K562 (cell line): ENCODE data around the gene TLNRD1. TPM values are rescaled to one million over a fixed set of nuclear protein-coding genes. Genes with fewer than 3 reads are reported as not detected.

Experiments used
- ATF1 ChIP-seq, 2 experiments: fragments of 450-650 bp in 1 of 2; IDR thresholded peaks; 2 replicates each; pipeline ENCODE4 v1.6.1; 2016; ENCODE audit warnings: missing compliant biosample characterization in 1 of 2, missing genetic modification characterization in 1 of 2
- JUN ChIP-seq, 2 experiments: sonication (generic) in 1 of 2; formaldehyde crosslinking in 1 of 2; IDR thresholded peaks; 2 replicates each; pipeline versions ENCODE4 v1.6.1 to v1.8.0; 2012 to 2022; ENCODE audit warnings: borderline replicate concordance in 2 of 2, mild to moderate bottlenecking in 2 of 2, improper control_type of control experiment in 1 of 2, low read depth in 1 of 2, low read length in 1 of 2, missing genetic modification reagents in 1 of 2
- SMAD1 ChIP-seq: fragments of 150-350 bp; IDR thresholded peaks from 2 replicates; pipeline ENCODE4 v1.6.1; 2014; ENCODE audit warnings: low read length, low read depth; ENCODE audit not compliant: partially characterized antibody
- ZBTB26 ChIP-seq: fragments of 450-650 bp; formaldehyde crosslinking; IDR thresholded peaks from 2 replicates; pipeline ENCODE4 v1.4.0; 2022; ENCODE audit warnings: missing genetic modification characterization
- ZNF589 ChIP-seq: fragments of 200-800 bp; sonication (Bioruptor generic); IDR thresholded peaks from 2 replicates; pipeline ENCODE4 v1.6.1; 2016; ENCODE audit warnings: low read depth, missing genetic modification characterization, missing compliant biosample characterization
- ZNF764 ChIP-seq: fragments of 250-450 bp; sonication (Bioruptor Pico); IDR thresholded peaks from 2 replicates; pipeline ENCODE4 v1.4.0; 2020; ENCODE audit warnings: low read depth, mild to moderate bottlenecking, moderate library complexity
- polyA plus RNA-seq, 8 experiments: library from polyadenylated mRNA; depleted of rRNA in 4 of 8; stranded (reverse) in 5 of 8; unstranded in 3 of 8; fragments of >200 nt; fragmentation: Nextera tagmentation in 2 of 8; fragmentation: Illumina TruSeq in 1 of 8; extraction: Ambion mirVana in 2 of 8; extraction: Trizol in 1 of 8; gene quantifications; 2 replicates each; pipeline versions ENCODE4 v1.2.1 to v1.2.3, GENCODE V29; 2011 to 2014; ENCODE audit warnings: inconsistent platforms in 1 of 8, missing spikeins in 1 of 8
- total RNA-seq, 7 experiments: library from RNA; depleted of rRNA in 6 of 7; stranded (reverse); fragments of >200 nt in 6 of 7; fragmentation: Illumina TruSeq in 2 of 7; extraction: Trizol in 2 of 7; gene quantifications; 2 replicates each; pipeline versions ENCODE4 v1.2.1 to v1.2.3, GENCODE V29; 2011 to 2021; ENCODE audit warnings: low replicate concordance in 1 of 7
- TF ChIP-seq, protein P1 (sequence below): fragments of 450-650 bp; IDR thresholded peaks from 2 replicates; pipeline ENCODE4 v1.6.1; 2016; ENCODE audit warnings: mild to moderate bottlenecking, moderate library complexity
- TF ChIP-seq, protein P2 (sequence below), 2 experiments: fragments of 450-650 bp in 1 of 2; IDR thresholded peaks; 2 replicates each; pipeline ENCODE4 v1.6.1; 2011 to 2017; ENCODE audit warnings: low read depth in 2 of 2, antibody characterized with exemption in 1 of 2, borderline replicate concordance in 1 of 2, low read length in 1 of 2, mild to moderate bottlenecking in 1 of 2, mixed read lengths in 1 of 2; ENCODE audit not compliant: control insufficient read depth in 1 of 2

The TLNRD1 gene
- total and polyA plus RNA-seq, 9 of the 15 experiments (the other 6 are each of a cell fraction or from before 2014, with no cell fraction given) = 1.1 to 33.1 (median 5.7) TPM

- TF ChIP-seq, protein P1, sequence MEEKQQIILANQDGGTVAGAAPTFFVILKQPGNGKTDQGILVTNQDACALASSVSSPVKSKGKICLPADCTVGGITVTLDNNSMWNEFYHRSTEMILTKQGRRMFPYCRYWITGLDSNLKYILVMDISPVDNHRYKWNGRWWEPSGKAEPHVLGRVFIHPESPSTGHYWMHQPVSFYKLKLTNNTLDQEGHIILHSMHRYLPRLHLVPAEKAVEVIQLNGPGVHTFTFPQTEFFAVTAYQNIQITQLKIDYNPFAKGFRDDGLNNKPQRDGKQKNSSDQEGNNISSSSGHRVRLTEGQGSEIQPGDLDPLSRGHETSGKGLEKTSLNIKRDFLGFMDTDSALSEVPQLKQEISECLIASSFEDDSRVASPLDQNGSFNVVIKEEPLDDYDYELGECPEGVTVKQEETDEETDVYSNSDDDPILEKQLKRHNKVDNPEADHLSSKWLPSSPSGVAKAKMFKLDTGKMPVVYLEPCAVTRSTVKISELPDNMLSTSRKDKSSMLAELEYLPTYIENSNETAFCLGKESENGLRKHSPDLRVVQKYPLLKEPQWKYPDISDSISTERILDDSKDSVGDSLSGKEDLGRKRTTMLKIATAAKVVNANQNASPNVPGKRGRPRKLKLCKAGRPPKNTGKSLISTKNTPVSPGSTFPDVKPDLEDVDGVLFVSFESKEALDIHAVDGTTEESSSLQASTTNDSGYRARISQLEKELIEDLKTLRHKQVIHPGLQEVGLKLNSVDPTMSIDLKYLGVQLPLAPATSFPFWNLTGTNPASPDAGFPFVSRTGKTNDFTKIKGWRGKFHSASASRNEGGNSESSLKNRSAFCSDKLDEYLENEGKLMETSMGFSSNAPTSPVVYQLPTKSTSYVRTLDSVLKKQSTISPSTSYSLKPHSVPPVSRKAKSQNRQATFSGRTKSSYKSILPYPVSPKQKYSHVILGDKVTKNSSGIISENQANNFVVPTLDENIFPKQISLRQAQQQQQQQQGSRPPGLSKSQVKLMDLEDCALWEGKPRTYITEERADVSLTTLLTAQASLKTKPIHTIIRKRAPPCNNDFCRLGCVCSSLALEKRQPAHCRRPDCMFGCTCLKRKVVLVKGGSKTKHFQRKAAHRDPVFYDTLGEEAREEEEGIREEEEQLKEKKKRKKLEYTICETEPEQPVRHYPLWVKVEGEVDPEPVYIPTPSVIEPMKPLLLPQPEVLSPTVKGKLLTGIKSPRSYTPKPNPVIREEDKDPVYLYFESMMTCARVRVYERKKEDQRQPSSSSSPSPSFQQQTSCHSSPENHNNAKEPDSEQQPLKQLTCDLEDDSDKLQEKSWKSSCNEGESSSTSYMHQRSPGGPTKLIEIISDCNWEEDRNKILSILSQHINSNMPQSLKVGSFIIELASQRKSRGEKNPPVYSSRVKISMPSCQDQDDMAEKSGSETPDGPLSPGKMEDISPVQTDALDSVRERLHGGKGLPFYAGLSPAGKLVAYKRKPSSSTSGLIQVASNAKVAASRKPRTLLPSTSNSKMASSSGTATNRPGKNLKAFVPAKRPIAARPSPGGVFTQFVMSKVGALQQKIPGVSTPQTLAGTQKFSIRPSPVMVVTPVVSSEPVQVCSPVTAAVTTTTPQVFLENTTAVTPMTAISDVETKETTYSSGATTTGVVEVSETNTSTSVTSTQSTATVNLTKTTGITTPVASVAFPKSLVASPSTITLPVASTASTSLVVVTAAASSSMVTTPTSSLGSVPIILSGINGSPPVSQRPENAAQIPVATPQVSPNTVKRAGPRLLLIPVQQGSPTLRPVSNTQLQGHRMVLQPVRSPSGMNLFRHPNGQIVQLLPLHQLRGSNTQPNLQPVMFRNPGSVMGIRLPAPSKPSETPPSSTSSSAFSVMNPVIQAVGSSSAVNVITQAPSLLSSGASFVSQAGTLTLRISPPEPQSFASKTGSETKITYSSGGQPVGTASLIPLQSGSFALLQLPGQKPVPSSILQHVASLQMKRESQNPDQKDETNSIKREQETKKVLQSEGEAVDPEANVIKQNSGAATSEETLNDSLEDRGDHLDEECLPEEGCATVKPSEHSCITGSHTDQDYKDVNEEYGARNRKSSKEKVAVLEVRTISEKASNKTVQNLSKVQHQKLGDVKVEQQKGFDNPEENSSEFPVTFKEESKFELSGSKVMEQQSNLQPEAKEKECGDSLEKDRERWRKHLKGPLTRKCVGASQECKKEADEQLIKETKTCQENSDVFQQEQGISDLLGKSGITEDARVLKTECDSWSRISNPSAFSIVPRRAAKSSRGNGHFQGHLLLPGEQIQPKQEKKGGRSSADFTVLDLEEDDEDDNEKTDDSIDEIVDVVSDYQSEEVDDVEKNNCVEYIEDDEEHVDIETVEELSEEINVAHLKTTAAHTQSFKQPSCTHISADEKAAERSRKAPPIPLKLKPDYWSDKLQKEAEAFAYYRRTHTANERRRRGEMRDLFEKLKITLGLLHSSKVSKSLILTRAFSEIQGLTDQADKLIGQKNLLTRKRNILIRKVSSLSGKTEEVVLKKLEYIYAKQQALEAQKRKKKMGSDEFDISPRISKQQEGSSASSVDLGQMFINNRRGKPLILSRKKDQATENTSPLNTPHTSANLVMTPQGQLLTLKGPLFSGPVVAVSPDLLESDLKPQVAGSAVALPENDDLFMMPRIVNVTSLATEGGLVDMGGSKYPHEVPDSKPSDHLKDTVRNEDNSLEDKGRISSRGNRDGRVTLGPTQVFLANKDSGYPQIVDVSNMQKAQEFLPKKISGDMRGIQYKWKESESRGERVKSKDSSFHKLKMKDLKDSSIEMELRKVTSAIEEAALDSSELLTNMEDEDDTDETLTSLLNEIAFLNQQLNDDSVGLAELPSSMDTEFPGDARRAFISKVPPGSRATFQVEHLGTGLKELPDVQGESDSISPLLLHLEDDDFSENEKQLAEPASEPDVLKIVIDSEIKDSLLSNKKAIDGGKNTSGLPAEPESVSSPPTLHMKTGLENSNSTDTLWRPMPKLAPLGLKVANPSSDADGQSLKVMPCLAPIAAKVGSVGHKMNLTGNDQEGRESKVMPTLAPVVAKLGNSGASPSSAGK = no peak
- no peak for TF ChIP-seq ZNF589 (CRISPR knock-in tag)
- no peak for TF ChIP-seq ZBTB26 (CRISPR knock-in tag)
- TF ChIP-seq ZNF764 (CRISPR knock-in tag) = no peak
- TF ChIP-seq JUN (IDR thresholded peaks at IDR 0.05; ENCODE audit: borderline replicate concordance, low read depth, low read length) = no peak
- no peak for TF ChIP-seq JUN (CRISPR knock-in tag; IDR thresholded peaks at IDR 0.05; ENCODE audit: borderline replicate concordance)
- no peak for TF ChIP-seq SMAD1
- TF ChIP-seq, protein P2, sequence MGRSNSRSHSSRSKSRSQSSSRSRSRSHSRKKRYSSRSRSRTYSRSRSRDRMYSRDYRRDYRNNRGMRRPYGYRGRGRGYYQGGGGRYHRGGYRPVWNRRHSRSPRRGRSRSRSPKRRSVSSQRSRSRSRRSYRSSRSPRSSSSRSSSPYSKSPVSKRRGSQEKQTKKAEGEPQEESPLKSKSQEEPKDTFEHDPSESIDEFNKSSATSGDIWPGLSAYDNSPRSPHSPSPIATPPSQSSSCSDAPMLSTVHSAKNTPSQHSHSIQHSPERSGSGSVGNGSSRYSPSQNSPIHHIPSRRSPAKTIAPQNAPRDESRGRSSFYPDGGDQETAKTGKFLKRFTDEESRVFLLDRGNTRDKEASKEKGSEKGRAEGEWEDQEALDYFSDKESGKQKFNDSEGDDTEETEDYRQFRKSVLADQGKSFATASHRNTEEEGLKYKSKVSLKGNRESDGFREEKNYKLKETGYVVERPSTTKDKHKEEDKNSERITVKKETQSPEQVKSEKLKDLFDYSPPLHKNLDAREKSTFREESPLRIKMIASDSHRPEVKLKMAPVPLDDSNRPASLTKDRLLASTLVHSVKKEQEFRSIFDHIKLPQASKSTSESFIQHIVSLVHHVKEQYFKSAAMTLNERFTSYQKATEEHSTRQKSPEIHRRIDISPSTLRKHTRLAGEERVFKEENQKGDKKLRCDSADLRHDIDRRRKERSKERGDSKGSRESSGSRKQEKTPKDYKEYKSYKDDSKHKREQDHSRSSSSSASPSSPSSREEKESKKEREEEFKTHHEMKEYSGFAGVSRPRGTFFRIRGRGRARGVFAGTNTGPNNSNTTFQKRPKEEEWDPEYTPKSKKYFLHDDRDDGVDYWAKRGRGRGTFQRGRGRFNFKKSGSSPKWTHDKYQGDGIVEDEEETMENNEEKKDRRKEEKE (IDR thresholded peaks at IDR 0.05; ENCODE audit: borderline replicate concordance in 1 of 2, control insufficient read depth in 1 of 2, low read depth in 2 of 2, low read length in 1 of 2) = no peak
- TF ChIP-seq ATF1 (CRISPR knock-in tag; IDR thresholded peaks at IDR 0.05) = no peak
- peak; percentile 74 for TF ChIP-seq ATF1 (tag; IDR thresholded peaks at IDR 0.05)
Measured at GRCh38 chr15:80989518-80990478, 10.9 kb upstream of the TLNRD1 start, which contains the start of gene MESD (continued).
